Osteocyte (in vitro differentiated cells): ENCODE measurements around the gene MARK1. TPM values are rescaled to one million over a fixed set of nuclear protein-coding genes. Genes with fewer than 3 reads are reported as not detected.

Experiments used
- total RNA-seq: library from RNA; stranded (reverse); gene quantifications from 2 replicates; pipeline ENCODE4 v1.2.1, GENCODE V29; 2021

MARK1 gene
- total RNA-seq, 1 donor from 2014 or later: 1.2 TPM

Other genes starting within 250 kb of the MARK1 start
- 5.6 and 5.9 TPM in 2 replicates for gene C1orf115, start 162.2 kb downstream of the MARK1 start, total RNA-seq
- 25.6 and 27.9 TPM in 2 replicates for gene MTARC2, start 220.2 kb downstream of the MARK1 start, total RNA-seq